SK-N-DZ (cell line): ENCODE results near the gene NAA35. TPM values are rescaled to one million over a fixed set of nuclear protein-coding genes. Genes with fewer than 3 reads are reported as not detected.
A peak's percentile ranks its signal among the peaks of the same experiment; 100 is the strongest.
"Not testable (repeated sequence)": the region's sequence is repeated elsewhere in the genome, so short reads cannot be mapped to it uniquely, and the experiment has no call there.

Experiments
- DNase-seq: peaks from one replicate; pipeline ENCODE4 v3.0.0-alpha.2; 2015; ENCODE audit warnings: low spot score
- polyA plus RNA-seq, 2 experiments: library from polyadenylated mRNA; depleted of rRNA; stranded (reverse); fragments of >200 nt; gene quantifications; 2 replicates each; pipeline ENCODE4 v1.2.3, GENCODE V29; 2014

The NAA35 gene
- 14.0 and 19.3 TPM in 2 replicates for polyA plus RNA-seq (2014; cell fraction: cytosol; rRNA removed)
- 23.7 and 26.1 TPM in 2 replicates for polyA plus RNA-seq (2014; cell fraction: nucleus; rRNA removed)

DNA sequence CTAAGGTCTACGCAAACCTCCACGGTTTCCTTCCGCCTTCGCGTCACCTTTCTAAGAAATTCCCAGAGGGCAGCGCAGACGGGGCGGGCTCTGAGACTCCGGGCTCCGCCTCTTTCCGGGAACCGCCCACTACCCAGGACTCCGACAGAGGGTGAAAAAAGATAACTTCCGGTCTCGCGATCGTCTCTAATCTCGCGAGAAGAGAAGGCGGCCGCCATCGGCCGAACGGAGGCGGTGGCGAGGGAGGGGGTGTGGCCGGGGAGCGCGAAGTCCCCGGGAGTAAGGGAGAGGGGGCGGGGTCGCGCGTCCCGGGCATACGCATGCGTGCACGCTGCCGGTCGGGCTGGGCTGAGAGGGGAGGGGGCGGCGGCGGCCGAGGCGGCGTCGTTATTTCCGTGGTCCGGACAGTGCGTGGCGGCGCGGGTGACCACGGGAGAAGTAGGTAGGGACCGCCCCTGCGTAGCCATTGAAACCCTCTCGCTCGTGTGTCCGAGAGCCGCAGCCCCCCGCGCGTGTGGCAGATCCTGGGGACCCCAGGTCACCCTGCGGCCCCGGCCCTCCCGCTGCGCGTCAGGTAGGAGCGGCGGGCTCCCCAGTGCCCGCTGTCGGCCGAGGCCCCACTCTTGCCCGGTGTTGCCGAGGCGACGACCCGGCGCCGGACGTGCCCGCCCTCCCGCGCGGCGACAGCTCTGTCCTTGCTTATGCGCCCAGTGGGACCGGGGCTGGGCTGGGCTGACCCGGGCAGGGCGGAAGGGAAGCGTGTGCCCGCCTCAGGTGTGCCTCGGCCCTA, at the start of gene NAA35:
TSS of gene NAA35 (plus strand) at position 315 of the 790 bp plus-strand sequence. CDS start 1,014 bp downstream, outside the sequence.
- peak; percentile 97 for DNase-seq

DNA sequence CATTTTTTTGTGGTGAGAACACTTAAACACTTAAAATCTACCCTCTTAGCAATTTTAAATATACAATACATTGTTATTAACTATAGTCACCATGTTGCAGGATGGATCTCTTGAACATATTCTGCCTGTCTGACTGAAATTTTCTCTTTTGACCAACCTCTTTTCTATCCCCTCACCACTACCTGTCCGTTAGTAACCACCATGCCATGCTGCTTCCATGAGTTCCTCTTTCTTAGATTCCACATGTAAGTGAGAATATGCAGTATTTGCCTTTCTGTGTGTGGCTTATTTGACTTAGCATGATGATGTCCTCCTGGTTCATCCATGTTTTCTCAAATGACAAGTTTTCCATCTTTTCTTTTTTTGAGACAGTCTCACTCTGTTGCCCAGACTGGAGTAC, 48.5 kb upstream of the NAA35 start:
- no peak for DNase-seq

DNA sequence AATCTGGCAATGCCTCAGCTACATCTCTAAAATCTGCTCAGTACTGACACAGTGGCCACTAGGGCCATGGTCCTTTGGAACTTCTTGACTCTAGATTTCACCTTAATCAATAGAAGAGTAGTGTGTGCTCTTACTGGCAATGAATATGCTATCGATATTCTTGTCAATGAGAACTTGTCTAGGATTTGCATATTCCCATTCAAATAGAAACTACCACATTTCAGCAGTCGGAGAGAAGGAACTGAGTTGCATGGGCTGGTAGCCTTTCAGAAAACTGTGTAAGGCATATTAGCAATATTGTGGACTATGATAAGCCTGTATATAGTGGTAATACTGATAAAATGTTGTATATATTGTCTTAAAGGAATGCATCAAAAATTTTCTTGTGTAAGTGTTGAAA, 45.3 kb upstream of the NAA35 start:
- DNase-seq: no peak

DNA sequence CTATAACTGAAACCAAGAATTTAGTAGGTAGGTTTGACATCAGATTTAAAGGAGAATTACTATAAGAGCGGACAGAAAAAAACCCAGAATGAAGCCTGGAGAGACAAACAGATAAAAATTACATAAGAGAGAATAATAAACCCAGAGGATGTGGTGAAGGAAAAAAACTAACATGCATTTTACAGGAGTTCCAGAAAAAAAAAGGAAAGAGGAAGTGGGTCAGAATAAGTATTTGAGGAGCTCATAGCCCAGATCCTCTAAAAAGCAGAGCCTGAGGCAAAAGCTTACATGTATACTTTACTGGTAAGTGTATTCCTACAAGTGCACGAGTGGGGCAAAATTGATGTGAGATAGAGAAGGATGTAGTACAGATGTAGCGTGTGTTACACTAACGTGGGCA, 43.1 kb upstream of the NAA35 start:
- no peak for DNase-seq

DNA sequence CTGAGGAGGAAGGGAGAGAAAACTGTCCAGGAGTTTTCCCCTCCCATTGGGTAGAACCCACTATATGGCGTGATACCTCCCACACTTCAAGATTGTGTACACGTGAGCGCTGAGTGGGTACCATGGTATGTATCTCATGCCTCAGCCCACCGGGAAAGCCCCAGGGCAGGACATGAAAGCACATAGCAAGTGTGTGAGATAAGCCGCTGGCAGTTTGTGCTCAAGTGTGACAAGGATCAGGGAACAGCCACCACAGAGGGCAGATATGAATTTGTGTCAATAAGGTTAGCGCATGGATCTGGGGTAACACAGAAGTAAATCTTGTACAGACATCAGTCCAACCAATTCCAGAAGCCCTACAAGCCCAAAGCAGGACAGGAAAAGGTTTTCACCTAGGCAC, 42.6 kb upstream of the NAA35 start:
- DNase-seq: no peak

DNA sequence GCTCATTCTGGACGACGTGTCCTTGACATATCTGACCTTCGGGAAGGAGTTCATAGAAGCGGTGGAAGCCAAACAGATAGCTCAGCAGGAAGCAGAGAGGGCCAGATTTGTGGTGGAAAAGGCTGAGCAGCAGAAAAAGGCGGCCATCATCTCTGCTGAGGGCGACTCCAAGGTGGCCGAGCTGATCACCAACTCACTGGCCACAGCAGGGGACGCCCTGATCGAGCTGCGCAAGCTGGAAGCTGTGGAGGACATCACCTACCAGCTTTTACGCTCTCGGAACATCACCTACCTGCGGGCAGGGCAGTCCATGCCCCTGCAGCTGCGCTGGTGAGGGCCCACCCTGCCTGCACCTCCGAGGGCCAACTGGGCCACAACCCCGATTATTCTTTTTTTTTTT, 41.6 kb upstream of the NAA35 start:
- DNase-seq: no peak

GRCh38 chr9:85900504-85901201, 40.3 kb upstream of the NAA35 start:
- no peak for DNase-seq

DNA sequence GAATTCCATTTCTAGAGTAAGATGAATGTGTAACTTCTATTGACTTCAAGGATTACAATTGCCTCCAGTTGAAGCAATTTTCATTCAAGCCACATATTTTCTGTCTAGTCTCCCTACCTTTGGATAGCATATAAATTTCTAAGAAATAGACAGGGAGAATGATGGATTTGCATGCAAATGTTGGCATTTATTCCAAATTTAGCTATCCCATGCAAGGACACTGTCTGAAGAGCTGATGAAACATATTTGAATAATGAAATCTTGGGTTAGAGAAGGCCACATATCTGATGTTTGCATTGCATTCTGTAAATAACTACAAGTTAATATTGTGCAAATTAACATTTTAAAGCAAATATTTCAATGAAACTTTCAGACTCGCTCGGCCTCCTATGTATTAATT, 36.0 kb upstream of the NAA35 start:
- DNase-seq: no peak

GRCh38 chr9:85905957-85906356, 35.0 kb upstream of the NAA35 start:
- no peak for DNase-seq

DNA sequence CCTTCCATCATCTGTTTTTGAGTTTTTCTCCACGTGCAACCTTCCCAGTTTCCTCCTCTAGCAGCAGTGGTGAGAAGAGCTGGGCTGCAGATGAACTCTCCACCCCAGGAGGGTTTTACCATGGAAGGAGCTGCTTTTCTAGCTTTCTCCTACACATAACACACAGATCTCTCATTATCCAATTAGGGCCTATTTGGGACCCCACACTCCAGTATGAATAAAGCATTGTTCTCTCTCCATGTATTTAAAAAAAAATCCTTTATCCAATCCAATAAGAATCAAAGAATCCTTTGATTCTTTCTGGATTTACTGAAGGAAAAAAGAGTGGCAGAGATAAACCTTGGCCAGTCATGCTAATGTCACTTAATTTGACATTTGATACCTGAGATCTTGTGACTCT, 31.6 kb upstream of the NAA35 start:
- DNase-seq: peak; percentile 23

DNA sequence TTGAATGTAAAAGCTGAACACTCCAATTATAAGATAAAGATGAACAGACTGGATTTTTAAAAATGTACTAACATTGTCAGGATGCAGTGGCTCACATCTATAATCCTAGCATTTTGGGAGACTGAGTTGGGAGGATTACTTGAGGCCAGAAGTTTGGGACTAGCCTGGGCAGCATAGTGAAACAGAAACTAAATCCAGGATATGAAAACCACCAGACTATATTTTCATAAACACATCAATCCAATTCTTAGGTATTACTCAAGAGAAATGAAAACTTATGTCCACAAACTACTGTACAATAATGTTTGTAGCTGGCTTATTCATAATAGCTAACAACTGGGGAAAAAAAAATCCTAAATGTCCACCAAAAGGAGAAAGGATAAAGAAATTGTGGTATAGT, 26.8 kb upstream of the NAA35 start:
- no peak for DNase-seq

- no peak for DNase-seq
Observed at GRCh38 chr9:85917756-85918155, 23.2 kb upstream of the NAA35 start.

DNA sequence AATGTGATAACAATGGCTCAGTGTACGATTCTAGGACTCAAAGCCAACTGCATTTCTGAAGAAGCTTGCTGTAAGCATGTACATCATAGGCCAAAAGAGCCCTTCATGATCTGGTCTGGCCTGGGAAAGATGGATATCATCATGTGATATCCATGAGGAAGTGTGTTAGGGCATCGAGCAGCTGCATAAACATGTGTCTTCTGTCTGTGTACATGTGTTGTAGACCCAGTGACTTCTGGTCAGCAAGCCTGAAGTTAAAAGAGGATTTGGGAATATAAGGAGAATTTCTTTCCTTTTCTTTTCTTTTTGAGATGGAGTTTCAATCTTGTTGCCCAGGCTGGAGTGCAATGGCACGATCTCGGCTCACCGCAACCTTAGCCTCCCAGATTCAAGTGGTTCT, 15.5 kb upstream of the NAA35 start:
- no peak for DNase-seq

DNA sequence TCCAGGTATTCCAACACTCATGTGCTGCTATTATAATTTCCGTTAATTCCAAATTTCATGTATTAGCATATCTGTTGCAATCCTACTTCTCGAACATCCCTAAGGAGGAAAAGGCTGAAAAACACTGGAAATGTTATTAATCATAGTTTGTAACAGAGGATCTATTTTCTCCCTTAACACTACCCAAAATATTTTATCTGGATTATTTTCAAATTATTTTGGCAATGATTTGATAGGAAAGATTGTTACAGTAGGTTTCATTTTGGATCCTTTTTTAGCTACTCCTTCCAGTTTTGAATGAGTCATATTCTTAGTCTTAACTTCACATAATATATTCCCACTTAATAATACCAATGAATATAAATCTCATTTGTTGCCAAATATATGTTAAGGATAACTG, 13.9 kb upstream of the NAA35 start:
- DNase-seq: no peak

- DNase-seq: no peak
Observed at GRCh38 chr9:85931495-85931894, 9.5 kb upstream of the NAA35 start.

DNA sequence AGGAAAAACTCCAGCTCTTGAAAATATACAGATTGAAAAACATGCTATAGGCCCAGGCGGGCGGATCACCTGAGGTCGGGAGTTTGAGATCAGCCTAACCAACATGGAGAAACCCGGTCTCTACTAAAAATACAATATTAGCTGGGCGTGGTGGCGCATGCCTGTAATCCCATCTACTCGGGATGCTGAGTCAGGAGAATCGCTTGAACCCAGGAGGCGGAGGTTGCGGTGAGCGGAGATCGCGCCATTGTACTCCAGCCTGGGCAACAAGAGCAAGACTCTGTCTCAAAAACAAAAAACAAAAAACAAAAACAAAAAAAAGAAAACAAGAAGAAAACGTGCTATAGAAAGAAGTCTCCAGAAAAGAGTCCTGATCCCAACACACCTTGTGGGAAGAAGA, 5.0 kb upstream of the NAA35 start:
- DNase-seq: not testable (repeated sequence)

DNA sequence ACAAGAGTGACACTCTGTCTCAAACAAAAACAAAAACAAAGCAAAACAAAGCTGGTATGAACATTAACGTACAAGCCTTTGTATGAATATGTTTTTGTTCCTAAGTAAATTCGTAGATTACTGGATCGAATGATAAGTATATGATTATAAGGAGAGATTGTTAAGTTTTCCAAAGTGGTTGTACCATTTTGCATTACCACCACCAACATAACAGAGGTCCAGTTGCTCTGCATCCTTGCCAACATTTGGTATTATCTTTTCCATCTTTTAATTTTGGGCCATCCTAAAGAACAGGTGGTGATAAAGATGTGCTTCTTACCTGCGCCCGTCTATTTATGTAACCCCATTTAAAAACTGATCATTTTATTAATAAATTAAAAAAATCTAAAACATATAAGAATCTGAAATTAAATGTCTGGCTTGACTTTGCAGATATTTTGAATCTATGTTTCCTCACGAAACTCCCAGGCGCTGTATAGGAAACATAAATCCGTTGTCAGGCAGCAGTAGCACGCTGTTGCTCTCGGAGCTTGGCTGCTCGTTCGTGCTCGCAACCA, 593 bp upstream of the NAA35 start:
- no peak for DNase-seq

DNA sequence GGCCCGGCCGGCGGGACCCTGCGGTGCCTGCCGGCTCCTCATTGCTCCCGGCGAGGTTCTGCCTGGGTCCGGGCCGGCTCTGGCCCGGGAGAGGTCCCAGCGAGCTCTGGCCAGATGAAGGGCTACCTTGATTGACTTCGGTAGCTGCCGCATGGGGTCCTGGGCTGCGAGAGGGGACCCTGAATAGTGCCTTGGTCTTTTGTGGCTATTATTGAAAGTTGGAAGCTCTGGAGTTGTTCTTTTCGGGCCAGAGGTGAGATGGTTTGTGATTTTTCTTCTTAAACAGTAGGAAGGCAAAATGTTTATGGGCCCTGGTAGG, 635 bp downstream of the NAA35 start:
- DNase-seq: no peak

DNA sequence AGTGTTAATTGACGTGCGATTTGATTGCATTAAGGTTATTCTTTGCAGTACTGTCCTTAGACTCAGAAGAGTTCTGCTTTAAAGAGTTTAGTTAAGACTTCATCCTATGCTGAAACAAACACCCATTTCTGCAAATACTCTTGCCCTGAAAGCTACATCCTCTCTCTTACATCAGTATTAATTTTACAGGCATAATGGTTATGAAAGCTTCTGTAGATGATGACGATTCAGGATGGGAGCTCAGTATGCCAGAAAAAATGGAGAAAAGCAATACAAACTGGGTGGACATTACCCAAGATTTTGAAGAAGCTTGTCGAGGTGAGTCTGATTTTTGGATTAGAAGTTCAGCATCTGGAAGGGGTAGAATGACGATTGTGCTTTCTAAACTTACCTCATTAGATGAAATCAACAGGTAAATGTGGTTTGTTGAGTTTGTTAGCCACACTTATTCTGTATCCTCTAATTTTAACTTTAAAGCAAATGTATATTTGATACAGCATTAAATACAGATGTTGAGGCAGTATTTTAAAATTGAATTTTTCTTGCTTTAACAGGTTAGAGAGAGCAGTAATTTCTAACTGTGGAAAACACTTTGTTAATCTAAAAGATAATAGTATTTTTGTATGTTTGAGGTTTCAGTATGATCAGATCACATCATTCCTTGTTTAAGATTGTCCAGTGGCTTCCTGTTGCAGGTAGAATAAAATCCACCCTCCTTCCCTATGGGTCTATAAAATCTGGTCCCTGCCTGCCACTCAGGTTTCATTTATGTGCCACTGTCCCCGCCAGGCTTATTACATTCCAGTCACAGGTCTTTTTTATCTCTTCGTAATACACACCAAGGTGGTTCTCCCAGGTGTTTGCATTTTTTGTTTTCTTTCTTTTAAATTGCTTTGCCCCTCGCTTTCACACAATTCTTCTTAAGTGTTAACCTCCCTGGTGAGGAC, 1.3 kb downstream of the NAA35 start:
- DNase-seq: no peak

DNA sequence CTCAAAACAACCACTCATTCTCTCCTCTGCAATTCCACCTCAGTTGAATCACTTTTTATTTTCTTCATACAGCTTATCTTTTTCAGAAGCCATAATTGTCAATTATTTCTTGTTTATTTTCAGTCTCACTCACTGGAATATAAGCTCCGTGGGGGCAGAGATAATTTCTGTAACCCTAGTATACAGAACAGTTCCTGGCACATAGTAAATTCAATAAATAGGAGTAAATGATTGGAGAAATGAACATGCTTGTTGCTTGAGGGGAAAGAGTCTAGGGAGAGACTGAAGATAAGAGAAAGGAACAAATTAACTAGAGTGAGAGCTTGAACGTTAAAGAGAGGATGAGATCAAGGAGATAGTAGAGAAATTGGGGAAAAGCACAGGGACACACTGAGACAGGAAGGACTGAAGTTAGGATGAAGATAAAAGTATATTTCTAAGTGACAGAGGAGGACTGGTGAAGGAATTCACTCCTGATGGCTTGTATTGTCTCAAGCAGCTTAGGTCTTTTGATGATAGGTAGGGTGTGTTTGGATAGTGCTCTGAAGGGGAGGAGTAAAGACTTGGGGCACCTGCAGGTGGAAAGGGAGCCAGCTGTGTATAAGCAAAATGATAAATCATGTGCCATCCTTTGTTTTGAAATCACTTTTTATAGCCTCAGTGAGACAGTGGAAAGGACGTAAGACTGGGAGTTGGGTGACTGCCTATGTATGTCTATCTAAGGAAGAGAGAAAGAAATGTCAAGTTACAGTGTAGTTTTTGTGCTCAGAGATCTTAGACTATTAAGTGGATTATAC, 2.2 kb downstream of the NAA35 start:
- DNase-seq: no peak
